HUES48 (cell line): Measurements from ENCODE around the gene NAA38.

Experiments
- H3K27ac ChIP-seq: one replicate; pipeline ENCODE4 v1.7.0; 2013; ENCODE audit warnings: low read depth, low read length, inconsistent platforms
- H3K27me3 ChIP-seq: 2 replicates; pipeline ENCODE4 v1.6.1; 2013; ENCODE audit warnings: mild to moderate bottlenecking, low read length; ENCODE audit not compliant: control insufficient read depth, insufficient read depth
- H3K36me3 ChIP-seq: 2 replicates; pipeline ENCODE4 v1.6.1; 2013; ENCODE audit warnings: low read length; ENCODE audit not compliant: control insufficient read depth, insufficient read depth
- H3K4me1 ChIP-seq: 2 replicates; pipeline ENCODE4 v1.6.1; 2013; ENCODE audit warnings: mild to moderate bottlenecking, low read length; ENCODE audit not compliant: control insufficient read depth, insufficient read depth
- H3K4me3 ChIP-seq: 2 replicates; pipeline ENCODE4 v1.5.1; 2013; ENCODE audit warnings: mild to moderate bottlenecking, low read depth, low read length
- H3K9ac ChIP-seq: 2 replicates; pipeline ENCODE4 v1.6.1; 2013; ENCODE audit warnings: mild to moderate bottlenecking, low read depth, low read length, moderate library complexity
- H3K9me3 ChIP-seq: 2 replicates; pipeline ENCODE4 v1.6.1; 2013; ENCODE audit warnings: low read length; ENCODE audit not compliant: control insufficient read depth, insufficient read depth

Gene NAA38

GRCh38 chr17:7850701-7851437 lies 6.5 kb downstream of the NAA38 start:
- no peak overlapping the region for H3K9ac ChIP-seq
- H3K27me3 ChIP-seq = peaks cover 45% of the 10 kb centered on the region
- peaks cover 13% of the 10 kb centered on the region for H3K36me3 ChIP-seq
- H3K9me3 ChIP-seq = no peaks in the 10 kb centered on the region
- H3K4me3 ChIP-seq = peak overlapping the region; percentile 68
- peaks cover 20% of the 10 kb centered on the region; the same call in 1 of the 2 replicates for H3K4me1 ChIP-seq
- no peak overlapping the region for H3K27ac ChIP-seq

GRCh38 chr17:7849751-7850504 lies 7.4 kb downstream of the NAA38 start:
- peaks cover 14% of the 10 kb centered on the region; the same call in 1 of the 2 replicates for H3K4me1 ChIP-seq
- H3K27ac ChIP-seq = no peak overlapping the region
- no peaks in the 10 kb centered on the region for H3K9me3 ChIP-seq
- no peak overlapping the region for H3K4me3 ChIP-seq
- H3K36me3 ChIP-seq = peaks cover 13% of the 10 kb centered on the region
- H3K9ac ChIP-seq = no peak overlapping the region
- H3K27me3 ChIP-seq = peaks cover 36% of the 10 kb centered on the region

DNA sequence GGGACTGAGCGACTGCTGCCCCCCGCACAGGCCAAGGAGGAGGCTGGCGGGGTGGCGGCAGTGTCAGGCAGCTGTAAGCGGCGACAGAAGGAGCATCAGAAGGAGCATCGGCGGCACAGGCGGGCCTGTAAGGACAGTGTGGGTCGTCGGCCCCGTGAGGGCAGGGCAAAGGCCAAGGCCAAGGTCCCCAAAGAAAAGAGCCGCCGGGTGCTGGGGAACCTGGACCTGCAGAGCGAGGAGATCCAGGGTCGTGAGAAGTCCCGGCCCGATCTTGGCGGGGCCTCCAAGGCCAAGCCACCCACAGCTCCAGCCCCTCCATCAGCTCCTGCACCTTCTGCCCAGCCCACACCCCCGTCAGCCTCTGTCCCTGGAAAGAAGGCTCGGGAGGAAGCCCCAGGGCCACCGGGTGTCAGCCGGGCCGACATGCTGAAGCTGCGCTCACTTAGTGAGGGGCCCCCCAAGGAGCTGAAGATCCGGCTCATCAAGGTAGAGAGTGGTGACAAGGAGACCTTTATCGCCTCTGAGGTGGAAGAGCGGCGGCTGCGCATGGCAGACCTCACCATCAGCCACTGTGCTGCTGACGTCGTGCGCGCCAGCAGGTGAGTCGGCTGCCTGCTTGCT lies 8.1 kb downstream of the NAA38 start:
- Histone ChIP-seq H3K9me3 (no peaks in the 10 kb centered on the region), H3K27me3 (peaks cover 29% of the 10 kb centered on the region), H3K27ac (no peak overlapping the region), H3K4me3 (no peak overlapping the region), H3K9ac (no peak overlapping the region), H3K36me3 (peaks cover 13% of the 10 kb centered on the region), H3K4me1 (peaks cover 15% of the 10 kb centered on the region; the same call in 1 of the 2 replicates)

DNA sequence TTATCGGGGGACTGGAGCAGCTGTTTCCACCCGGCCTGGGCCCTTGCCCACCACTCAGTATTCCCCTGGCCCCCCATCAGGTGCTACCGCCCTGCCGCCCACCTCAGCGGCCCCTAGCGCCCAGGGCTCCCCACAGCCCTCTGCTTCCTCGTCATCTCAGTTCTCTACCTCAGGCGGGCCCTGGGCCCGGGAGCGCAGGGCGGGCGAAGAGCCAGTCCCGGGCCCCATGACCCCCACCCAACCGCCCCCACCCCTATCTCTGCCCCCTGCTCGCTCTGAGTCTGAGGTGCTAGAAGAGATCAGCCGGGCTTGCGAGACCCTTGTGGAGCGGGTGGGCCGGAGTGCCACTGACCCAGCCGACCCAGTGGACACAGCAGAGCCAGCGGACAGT lies 8.6 kb downstream of the NAA38 start:
- H3K4me1 ChIP-seq = peaks cover 15% of the 10 kb centered on the region; the same call in 1 of the 2 replicates
- H3K9me3 ChIP-seq = no peaks in the 10 kb centered on the region
- no peak overlapping the region for H3K4me3 ChIP-seq
- H3K27ac ChIP-seq = no peak overlapping the region
- peaks cover 13% of the 10 kb centered on the region for H3K36me3 ChIP-seq
- peaks cover 24% of the 10 kb centered on the region for H3K27me3 ChIP-seq
- H3K9ac ChIP-seq = no peak overlapping the region

GRCh38 chr17:7848131-7848579 lies 9.2 kb downstream of the NAA38 start:
- H3K4me1 ChIP-seq = peaks cover 15% of the 10 kb centered on the region; the same call in 1 of the 2 replicates
- peaks cover 13% of the 10 kb centered on the region for H3K36me3 ChIP-seq
- peaks cover 18% of the 10 kb centered on the region for H3K27me3 ChIP-seq
- no peak overlapping the region for H3K27ac ChIP-seq
- H3K9me3 ChIP-seq = no peaks in the 10 kb centered on the region
- H3K9ac ChIP-seq = no peak overlapping the region
- no peak overlapping the region for H3K4me3 ChIP-seq

DNA sequence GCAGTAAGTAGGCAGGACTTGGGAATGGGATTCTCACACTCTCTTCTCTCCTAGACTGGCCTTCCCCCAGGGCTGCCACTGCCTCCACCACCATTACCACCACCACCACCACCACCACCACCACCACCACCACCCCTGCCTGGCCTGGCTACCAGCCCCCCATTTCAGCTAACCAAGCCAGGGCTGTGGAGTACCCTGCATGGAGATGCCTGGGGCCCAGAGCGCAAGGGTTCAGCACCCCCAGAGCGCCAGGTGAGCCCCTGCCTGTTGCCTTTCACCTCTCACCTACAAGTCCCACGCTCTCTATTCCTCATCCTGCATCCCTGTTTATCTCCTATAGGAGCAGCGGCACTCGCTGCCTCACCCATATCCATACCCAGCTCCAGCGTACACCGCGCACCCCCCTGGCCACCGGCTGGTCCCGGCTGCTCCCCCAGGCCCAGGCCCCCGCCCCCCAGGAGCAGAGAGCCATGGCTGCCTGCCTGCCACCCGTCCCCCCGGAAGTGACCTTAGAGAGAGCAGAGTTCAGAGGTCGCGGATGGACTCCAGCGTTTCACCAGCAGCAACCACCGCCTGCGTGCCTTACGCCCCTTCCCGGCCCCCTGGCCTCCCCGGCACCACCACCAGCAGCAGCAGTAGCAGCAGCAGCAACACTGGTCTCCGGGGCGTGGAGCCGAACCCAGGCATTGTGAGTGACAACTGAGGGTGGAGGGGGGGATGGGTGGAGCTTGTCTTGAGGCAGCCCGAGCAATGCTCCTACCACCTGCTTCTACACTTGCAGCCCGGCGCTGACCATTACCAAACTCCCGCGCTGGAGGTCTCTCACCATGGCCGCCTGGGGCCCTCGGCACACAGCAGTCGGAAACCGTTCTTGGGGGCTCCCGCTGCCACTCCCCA lies 10.3 kb downstream of the NAA38 start:
- no peak overlapping the region for H3K9ac ChIP-seq
- H3K27me3 ChIP-seq = peaks cover 7% of the 10 kb centered on the region
- peaks cover 10% of the 10 kb centered on the region; the same call in 1 of the 2 replicates for H3K4me1 ChIP-seq
- H3K27ac ChIP-seq = no peak overlapping the region
- no peak overlapping the region for H3K4me3 ChIP-seq
- H3K9me3 ChIP-seq = no peaks in the 10 kb centered on the region
- H3K36me3 ChIP-seq = peaks cover 13% of the 10 kb centered on the region

DNA sequence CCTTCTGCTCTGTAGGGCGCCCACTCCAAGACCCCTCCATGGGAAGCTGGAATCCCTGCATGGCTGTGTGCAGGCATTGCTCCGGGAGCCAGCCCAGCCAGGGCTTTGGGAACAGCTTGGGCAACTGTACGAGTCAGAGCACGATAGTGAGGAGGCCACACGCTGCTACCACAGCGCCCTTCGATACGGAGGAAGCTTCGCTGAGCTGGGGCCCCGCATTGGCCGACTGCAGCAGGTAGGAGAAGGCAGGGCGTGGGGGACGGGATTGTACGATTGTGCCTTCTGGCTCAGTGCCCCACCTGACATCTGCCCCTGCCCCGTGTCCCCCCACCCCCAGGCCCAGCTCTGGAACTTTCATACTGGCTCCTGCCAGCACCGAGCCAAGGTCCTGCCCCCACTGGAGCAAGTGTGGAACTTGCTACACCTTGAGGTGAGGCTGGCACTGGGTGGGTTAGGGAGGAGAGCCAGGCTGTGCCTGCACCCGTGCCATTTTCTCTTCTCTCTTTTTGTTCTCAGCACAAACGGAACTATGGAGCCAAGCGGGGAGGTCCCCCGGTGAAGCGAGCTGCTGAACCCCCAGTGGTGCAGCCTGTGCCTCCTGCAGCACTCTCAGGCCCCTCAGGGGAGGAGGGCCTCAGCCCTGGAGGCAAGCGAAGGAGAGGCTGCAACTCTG lies 11.2 kb downstream of the NAA38 start:
- H3K36me3 ChIP-seq = peaks cover 13% of the 10 kb centered on the region
- H3K4me1 ChIP-seq = peaks cover 9% of the 10 kb centered on the region

GRCh38 chr17:7845359-7846062 lies 11.8 kb downstream of the NAA38 start:
- Histone ChIP-seq H3K4me1 (peaks cover 11% of the 10 kb centered on the region), H3K4me3 (peak overlapping the region; percentile 78), H3K36me3 (peaks cover 12% of the 10 kb centered on the region), H3K27ac (no peak overlapping the region), H3K9me3 (no peaks in the 10 kb centered on the region), H3K9ac (no peak overlapping the region), H3K27me3 (peaks cover 10% of the 10 kb centered on the region)

More for the DNA sequence above, 11.2 kb downstream of the NAA38 start:
- H3K9me3 ChIP-seq = no peaks in the 10 kb centered on the region
- no peak overlapping the region for H3K4me3 ChIP-seq
- peaks cover 7% of the 10 kb centered on the region for H3K27me3 ChIP-seq
- no peak overlapping the region for H3K9ac ChIP-seq
- H3K27ac ChIP-seq = no peak overlapping the region

DNA sequence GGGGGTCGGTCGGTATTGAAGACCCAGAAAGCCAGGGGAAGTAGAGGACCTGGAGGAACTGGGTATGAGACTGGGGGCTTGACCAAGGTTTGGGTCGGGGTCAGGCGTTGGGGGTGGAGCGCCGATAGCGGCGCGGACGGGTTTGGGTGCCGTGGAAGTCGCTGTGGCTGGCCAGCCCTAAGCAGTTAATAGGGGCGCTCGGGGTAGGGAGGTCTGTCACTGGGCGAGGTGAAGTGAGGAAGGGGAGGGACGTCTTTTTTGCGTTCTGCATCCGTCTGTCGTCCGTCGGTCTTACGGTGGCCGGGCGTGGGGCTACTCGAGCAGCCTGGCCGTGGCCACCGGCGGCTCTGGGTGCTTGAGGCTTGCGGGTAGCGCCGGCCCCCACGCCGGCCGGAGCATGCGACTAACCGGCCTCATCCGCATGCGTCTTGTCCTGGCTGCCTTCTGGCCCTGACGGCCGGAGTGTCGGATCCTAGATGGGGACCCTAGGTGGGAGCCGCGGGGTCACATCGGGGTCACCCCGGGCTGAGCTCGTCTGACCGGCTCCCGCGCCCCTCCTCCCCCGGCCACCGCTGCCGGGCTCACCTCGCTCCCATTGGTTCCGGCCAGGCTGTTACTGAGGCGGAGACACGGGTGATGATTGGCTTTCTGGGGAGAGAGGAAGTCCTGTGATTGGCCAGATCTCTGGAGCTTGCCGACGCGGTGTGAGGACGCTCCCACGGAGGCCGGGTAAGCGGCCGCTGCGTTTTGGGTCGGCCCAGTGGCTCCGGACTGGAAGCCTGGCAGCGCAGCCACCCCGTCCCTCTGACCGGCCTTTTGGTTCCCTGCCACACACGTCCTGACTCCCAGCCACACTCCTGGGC lies 12.8 kb downstream of the NAA38 start:
- Histone ChIP-seq H3K4me1 (peaks cover 11% of the 10 kb centered on the region), H3K27ac (peak overlapping the region; percentile 95), H3K9me3 (no peaks in the 10 kb centered on the region), H3K36me3 (peaks cover 3% of the 10 kb centered on the region; the same call in 1 of the 2 replicates), H3K4me3 (peak overlapping the region; percentile 78), H3K9ac (no peak overlapping the region; the same call in 1 of the 2 replicates), H3K27me3 (peaks cover 20% of the 10 kb centered on the region)
